ENCODE results near the gene IMPDH2. TPM values are rescaled to one million over a fixed set of nuclear protein-coding genes. Genes with fewer than 3 reads are reported as not detected.

Gene IMPDH2
- total and polyA plus RNA-seq, 2 of the 8 experiments (the other 6 are each of a cell fraction or from before 2014, with no cell fraction given), result 374 to 409 TPM

DNA sequence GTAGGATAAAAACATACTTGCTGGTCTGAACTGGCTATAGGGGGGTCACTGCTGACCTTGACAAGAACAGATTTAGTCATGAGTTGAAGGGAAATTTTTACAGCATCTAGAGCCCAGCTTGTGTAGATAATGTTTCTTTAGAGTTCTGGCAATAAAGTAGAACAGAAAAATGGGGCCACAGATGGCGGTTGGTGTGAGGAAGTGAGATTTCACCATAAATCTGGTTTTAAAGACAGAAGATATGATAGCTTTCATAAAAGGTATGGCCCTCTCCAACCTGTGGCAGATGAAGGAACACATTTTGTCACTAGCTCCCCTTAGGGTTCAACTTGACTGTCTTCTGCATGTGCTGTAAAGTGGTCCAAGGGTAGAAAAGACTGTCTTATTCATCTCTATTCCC, 24.3 kb upstream of the IMPDH2 start (continued):
- TF ChIP-seq KDM5A (IDR thresholded peaks at IDR 0.05; ENCODE audit: low read length) (no peak), SIN3A (conservative IDR thresholded peaks at IDR 0.05 in 1 of 2, IDR thresholded peaks at IDR 0.05 in 1 of 2; ENCODE audit: low read depth in 1 of 2, low read length in 2 of 2) (no peak), JUND (IDR thresholded peaks at IDR 0.05; ENCODE audit: low read length) (no peak), HDAC2 (IDR thresholded peaks at IDR 0.05; ENCODE audit: borderline replicate concordance in 1 of 2, low read depth in 2 of 2, low read length in 2 of 2) (no peak)

Data from H1 (cell line).